Fibroblast of lung (primary cell): ENCODE data around the gene PDE9A. TPM values are rescaled to one million over a fixed set of nuclear protein-coding genes. Genes with fewer than 3 reads are reported as not detected.

Source experiments
- DNase-seq, 2 donors: peaks; one replicate each; pipeline versions ENCODE4 v3.0.0 to v3.0.0-alpha.2; 2010; ENCODE audit warnings: low read depth in 2 of 2
- H2AFZ ChIP-seq: 2 replicates; pipeline ENCODE4 v1.5.1; 2012; ENCODE audit warnings: low read length, control low read depth, inconsistent platforms
- H3K27ac ChIP-seq: 2 replicates; pipeline ENCODE4 v1.5.1; 2011; ENCODE audit warnings: low read length, control low read depth; ENCODE audit not compliant: insufficient read depth
- H3K27me3 ChIP-seq: 2 replicates; pipeline ENCODE4 v1.5.1; 2011; ENCODE audit warnings: mild to moderate bottlenecking, low read length; ENCODE audit not compliant: control insufficient read depth, insufficient read depth
- H3K36me3 ChIP-seq: 2 replicates; pipeline ENCODE4 v1.5.1; 2011; ENCODE audit warnings: low read length; ENCODE audit not compliant: control insufficient read depth, insufficient read depth
- H3K4me1 ChIP-seq: 2 replicates; pipeline ENCODE4 v1.5.1; 2011; ENCODE audit warnings: low read length; ENCODE audit not compliant: control insufficient read depth, insufficient read depth; ENCODE audit errors: extremely low read depth
- H3K4me2 ChIP-seq: 2 replicates; pipeline ENCODE4 v1.5.1; 2011; ENCODE audit warnings: low read length, control low read depth; ENCODE audit not compliant: insufficient read depth; ENCODE audit errors: extremely low read depth
- H3K4me3 ChIP-seq, 4 experiments: fragments of 200-600 bp in 1 of 4; sonication (generic) in 1 of 4; replicated peaks in 1 of 4; 2 replicates each; pipeline ENCODE4 v1.5.1; 2011 to 2016; ENCODE audit warnings: low read length in 4 of 4, low read depth in 3 of 4, mild to moderate bottlenecking in 3 of 4, control low read depth in 2 of 4, inconsistent platforms in 1 of 4, mixed read lengths in 1 of 4; ENCODE audit not compliant: insufficient read depth in 1 of 4; ENCODE audit errors: control extremely low read depth in 1 of 4
- H3K79me2 ChIP-seq: 2 replicates; pipeline ENCODE4 v1.5.1; 2012; ENCODE audit warnings: mild to moderate bottlenecking, low read length, inconsistent platforms; ENCODE audit not compliant: control insufficient read depth, insufficient read depth
- H3K9ac ChIP-seq: 2 replicates; pipeline ENCODE4 v1.5.1; 2011; ENCODE audit warnings: mild to moderate bottlenecking, low read length, control low read depth; ENCODE audit not compliant: insufficient read depth
- H3K9me3 ChIP-seq: 2 replicates; pipeline ENCODE4 v1.5.1; 2012; ENCODE audit warnings: low read depth, low read length; ENCODE audit not compliant: control insufficient read depth, insufficient read depth
- H4K20me1 ChIP-seq: 2 replicates; pipeline ENCODE4 v1.5.1; 2011; ENCODE audit warnings: low read length; ENCODE audit not compliant: control insufficient read depth, insufficient read depth; ENCODE audit errors: extremely low read depth
- CTCF ChIP-seq, 2 donors: IDR thresholded peaks in 1 of 2; conservative IDR thresholded peaks in 1 of 2; 1 replicate in 1 of 2; 2 replicates in 1 of 2; pipeline ENCODE4 v1.5.1; 2011 to 2012; ENCODE audit warnings: low read length in 2 of 2, control low read depth in 1 of 2, inconsistent platforms in 1 of 2, low read depth in 1 of 2, mild to moderate bottlenecking in 1 of 2
- EZH2 ChIP-seq: IDR thresholded peaks from 2 replicates; pipeline ENCODE4 v1.5.1; 2012; ENCODE audit warnings: low read length, control low read depth, mild to moderate bottlenecking; ENCODE audit errors: missing control alignments
- polyA plus RNA-seq, 2 donors: library from polyadenylated mRNA; depleted of rRNA in 1 of 2; stranded (reverse) in 1 of 2; unstranded in 1 of 2; fragments of >200 nt; gene quantifications; 2 replicates each; pipeline ENCODE4 v1.2.1, GENCODE V29; 2011 to 2012; ENCODE audit warnings: missing spikeins in 1 of 2
- total RNA-seq: library from RNA; depleted of rRNA; stranded (reverse); fragments of >200 nt; gene quantifications from 2 replicates; pipeline ENCODE4 v1.2.1, GENCODE V29; 2014

The PDE9A gene
- total and polyA plus RNA-seq, 2 donors (not counting 1 experiment from before 2014, with no cell fraction given) = 1.8 to 4.4 TPM

- no peak for DNase-seq
- Histone ChIP-seq H3K4me1 (no peaks in the 10 kb centered on the region), H3K4me2 (no peak overlapping the region), H3K4me3 (no peak overlapping the region), H2AFZ (no peak overlapping the region), H3K36me3 (no peaks in the 10 kb centered on the region), H3K9ac (no peak overlapping the region), H3K79me2 (no peaks in the 10 kb centered on the region), H4K20me1 (no peaks in the 10 kb centered on the region), H3K9me3 (no peaks in the 10 kb centered on the region), H3K27me3 (peaks cover 8% of the 10 kb centered on the region), H3K27ac (no peak overlapping the region)
- TF ChIP-seq EZH2 (no peak), CTCF (conservative IDR thresholded peaks at IDR 0.05 in 1 of 2, IDR thresholded peaks at IDR 0.05 in 1 of 2; ENCODE audit: low read depth in 1 of 2, low read length in 2 of 2) (no peak)
Measured at GRCh38 chr21:42616446-42616845, 37.0 kb upstream of the PDE9A start.

- Histone ChIP-seq H3K27me3 (peaks cover 8% of the 10 kb centered on the region), H3K4me3 (no peak overlapping the region), H3K27ac (no peak overlapping the region), H3K9me3 (no peaks in the 10 kb centered on the region), H3K9ac (no peak overlapping the region), H3K4me2 (no peak overlapping the region), H3K4me1 (no peaks in the 10 kb centered on the region), H3K36me3 (no peaks in the 10 kb centered on the region), H3K79me2 (no peaks in the 10 kb centered on the region), H2AFZ (no peak overlapping the region), H4K20me1 (no peaks in the 10 kb centered on the region)
- TF ChIP-seq CTCF (conservative IDR thresholded peaks at IDR 0.05 in 1 of 2, IDR thresholded peaks at IDR 0.05 in 1 of 2; ENCODE audit: low read depth in 1 of 2, low read length in 2 of 2) (no peak), EZH2 (no peak)
- DNase-seq = no peak
Measured at GRCh38 chr21:42616941-42617340, 36.5 kb upstream of the PDE9A start.

- Histone ChIP-seq H3K4me1 (no peaks in the 10 kb centered on the region), H2AFZ (no peak overlapping the region), H3K27me3 (peaks cover 8% of the 10 kb centered on the region), H4K20me1 (no peaks in the 10 kb centered on the region), H3K9me3 (no peaks in the 10 kb centered on the region), H3K36me3 (no peaks in the 10 kb centered on the region), H3K4me2 (no peak overlapping the region), H3K79me2 (no peaks in the 10 kb centered on the region), H3K4me3 (no peak overlapping the region), H3K9ac (no peak overlapping the region), H3K27ac (no peak overlapping the region)
- DNase-seq = no peak
- no peak for TF ChIP-seq EZH2
- no peak for TF ChIP-seq CTCF (conservative IDR thresholded peaks at IDR 0.05 in 1 of 2, IDR thresholded peaks at IDR 0.05 in 1 of 2; ENCODE audit: low read depth in 1 of 2, low read length in 2 of 2)
Measured at GRCh38 chr21:42617486-42617885, 35.9 kb upstream of the PDE9A start.
